Measurements from ENCODE around the gene C16orf89. TPM values are rescaled to one million over a fixed set of nuclear protein-coding genes. Genes with fewer than 3 reads are reported as not detected.

The C16orf89 gene
- total RNA-seq, 1 donor from 2014 or later = 1.0 TPM

DNA sequence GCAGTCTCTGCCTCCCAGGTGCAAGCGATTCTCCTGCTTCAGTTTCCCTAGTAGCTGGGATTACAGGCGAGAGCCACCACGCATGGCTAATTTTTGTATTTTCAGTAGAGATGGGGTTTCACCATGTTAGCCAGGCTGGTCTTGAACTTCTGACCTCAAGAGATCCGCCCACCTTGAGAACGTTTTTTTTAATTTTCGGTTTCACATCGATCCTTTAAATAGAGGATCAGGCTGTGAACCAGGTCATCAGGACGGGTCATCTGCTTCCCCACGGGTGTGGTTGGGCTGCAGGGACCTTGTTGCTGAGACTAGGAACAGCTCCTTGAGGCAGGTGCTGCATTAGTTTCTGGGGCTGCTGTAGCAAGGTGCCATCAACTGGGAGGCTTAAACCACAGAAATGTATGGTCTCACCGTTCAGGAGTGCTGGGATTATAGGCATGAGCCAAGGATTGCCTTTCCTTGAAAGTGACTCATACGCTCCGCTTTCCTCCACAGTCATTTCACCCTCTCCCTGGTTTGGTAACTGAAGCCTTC is 24.1 kb downstream of the C16orf89 start:
- no peak overlapping the region for H3K27ac Mint-ChIP-seq
- Histone ChIP-seq H2AFZ (replicated peaks) (no peak overlapping the region), H3K4me2 (no peak overlapping the region)

DNA sequence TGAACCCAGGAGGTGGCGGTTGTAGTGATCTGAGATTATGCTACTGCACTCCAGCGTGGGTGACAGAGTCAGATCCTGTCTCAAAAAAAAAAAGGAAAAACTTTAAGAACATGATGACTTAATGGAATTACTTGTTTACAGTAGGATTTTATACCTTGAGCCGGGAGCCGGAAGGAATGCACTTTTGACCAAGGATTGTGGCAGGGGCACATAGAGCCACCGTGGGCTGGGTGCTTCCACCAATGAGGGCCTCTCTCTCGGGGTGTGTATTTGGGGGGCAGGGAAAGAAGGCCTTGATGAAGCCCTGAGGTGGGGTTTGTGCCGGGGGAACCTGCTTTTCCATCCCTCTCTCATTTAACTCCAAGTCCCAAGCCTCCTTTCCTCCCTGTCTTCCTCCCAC is 25.3 kb downstream of the C16orf89 start:
- H3K4me3 Mint-ChIP-seq = no peak overlapping the region
- no peak overlapping the region for H3K27ac Mint-ChIP-seq

More for the DNA sequence above, 24.1 kb downstream of the C16orf89 start:
- no peaks in the 10 kb centered on the region for H3K4me1 ChIP-seq
- no peaks in the 10 kb centered on the region for H3K79me2 ChIP-seq (ENCODE audit: low read depth)
- Mint-ChIP-seq H3K9me3 (no peaks in the 10 kb centered on the region), H3K4me1 (no peaks in the 10 kb centered on the region), H3K27me3 (ENCODE audit: insufficient read depth, low read depth) (peaks cover 5% of the 10 kb centered on the region), H3K4me3 (no peak overlapping the region), H3K36me3 (no peaks in the 10 kb centered on the region)
- no peaks in the 10 kb centered on the region for H3K27me3 ChIP-seq
- no peak for DNase-seq (ENCODE audit: low spot score)
- H4K20me1 ChIP-seq (ENCODE audit: low read depth) = no peaks in the 10 kb centered on the region
- H3K9ac ChIP-seq = no peak overlapping the region
- TF ChIP-seq, protein P1, sequence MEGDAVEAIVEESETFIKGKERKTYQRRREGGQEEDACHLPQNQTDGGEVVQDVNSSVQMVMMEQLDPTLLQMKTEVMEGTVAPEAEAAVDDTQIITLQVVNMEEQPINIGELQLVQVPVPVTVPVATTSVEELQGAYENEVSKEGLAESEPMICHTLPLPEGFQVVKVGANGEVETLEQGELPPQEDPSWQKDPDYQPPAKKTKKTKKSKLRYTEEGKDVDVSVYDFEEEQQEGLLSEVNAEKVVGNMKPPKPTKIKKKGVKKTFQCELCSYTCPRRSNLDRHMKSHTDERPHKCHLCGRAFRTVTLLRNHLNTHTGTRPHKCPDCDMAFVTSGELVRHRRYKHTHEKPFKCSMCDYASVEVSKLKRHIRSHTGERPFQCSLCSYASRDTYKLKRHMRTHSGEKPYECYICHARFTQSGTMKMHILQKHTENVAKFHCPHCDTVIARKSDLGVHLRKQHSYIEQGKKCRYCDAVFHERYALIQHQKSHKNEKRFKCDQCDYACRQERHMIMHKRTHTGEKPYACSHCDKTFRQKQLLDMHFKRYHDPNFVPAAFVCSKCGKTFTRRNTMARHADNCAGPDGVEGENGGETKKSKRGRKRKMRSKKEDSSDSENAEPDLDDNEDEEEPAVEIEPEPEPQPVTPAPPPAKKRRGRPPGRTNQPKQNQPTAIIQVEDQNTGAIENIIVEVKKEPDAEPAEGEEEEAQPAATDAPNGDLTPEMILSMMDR (IDR thresholded peaks at IDR 0.05) = no peak
- peaks cover 1% of the 10 kb centered on the region for H3F3A ChIP-seq (ENCODE audit: low read depth)
- H3K9me3 ChIP-seq (ENCODE audit: low read depth) = no peaks in the 10 kb centered on the region
- no peak overlapping the region for H3K4me3 ChIP-seq
- H3K27ac ChIP-seq = no peak overlapping the region
- H3K36me3 ChIP-seq = no peaks in the 10 kb centered on the region

DNA sequence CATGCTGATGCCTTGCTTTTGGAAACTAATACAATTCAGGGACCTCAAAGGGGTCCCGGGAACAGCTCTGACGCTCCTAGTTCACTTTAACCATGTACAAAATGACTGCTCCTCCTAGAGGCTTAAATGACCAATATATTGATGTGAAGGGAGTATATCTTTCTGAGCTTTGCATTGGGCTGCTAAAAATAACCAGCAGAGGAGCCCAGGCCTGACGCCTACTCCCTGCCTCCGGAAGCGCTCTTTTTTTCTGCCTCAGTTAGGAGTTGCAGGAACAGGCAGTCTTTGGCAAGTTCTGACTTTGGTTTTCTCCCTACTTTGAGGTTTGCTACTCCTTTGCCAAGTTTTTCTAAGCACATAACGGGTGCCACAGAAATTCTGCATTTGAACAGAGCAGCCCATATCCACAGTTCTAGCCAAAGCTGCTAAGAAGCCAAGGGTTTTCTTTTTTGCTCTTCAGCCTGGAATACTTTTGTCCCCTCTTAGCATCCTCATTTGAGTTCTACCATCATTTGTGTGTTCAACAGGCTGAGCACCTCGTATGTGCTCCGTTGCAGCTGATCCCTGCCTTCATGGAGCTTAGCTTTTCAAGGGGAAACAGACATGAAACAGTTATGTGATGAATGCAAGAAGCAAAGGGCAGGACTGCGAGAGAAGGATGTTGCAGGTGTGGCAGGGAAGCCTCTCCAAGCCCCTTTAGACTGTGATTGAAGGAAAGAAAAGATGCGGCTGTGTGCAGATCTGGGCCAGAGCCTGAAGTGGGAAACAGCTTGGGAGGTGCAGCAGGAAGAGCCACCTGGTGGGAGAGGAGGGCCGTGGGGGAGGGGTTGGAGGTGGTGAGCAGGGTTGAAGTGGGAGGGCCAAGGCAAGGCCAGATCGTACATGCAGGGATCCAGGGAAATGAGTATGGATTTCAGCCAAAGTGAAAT is 29.3 kb downstream of the C16orf89 start:
- peaks cover 21% of the 10 kb centered on the region for H3K4me1 Mint-ChIP-seq
- no peak for DNase-seq (ENCODE audit: low spot score)
- peak overlapping the region; percentile 16 for H3K4me3 Mint-ChIP-seq
- peaks cover 7% of the 10 kb centered on the region for H3K27me3 ChIP-seq
- TF ChIP-seq EZH2 (IDR thresholded peaks at IDR 0.05) (no peak), EZH2phosphoT487 (IDR thresholded peaks at IDR 0.05) (no peak)
- TF ChIP-seq, protein P1 (IDR thresholded peaks at IDR 0.05) = no peak
- no peaks in the 10 kb centered on the region for H3K9me3 Mint-ChIP-seq
- H3K9ac ChIP-seq = no peak overlapping the region
- H3K4me1 ChIP-seq = peaks cover 6% of the 10 kb centered on the region
- no peak overlapping the region for H3K4me2 ChIP-seq
- no peaks in the 10 kb centered on the region for H3K9me3 ChIP-seq (ENCODE audit: low read depth)
- H3K27ac Mint-ChIP-seq = no peak overlapping the region
- no peak overlapping the region for H3K4me3 ChIP-seq
- no peaks in the 10 kb centered on the region for H4K20me1 ChIP-seq (ENCODE audit: low read depth)
- H3K36me3 ChIP-seq = no peaks in the 10 kb centered on the region
- H3K27me3 Mint-ChIP-seq (ENCODE audit: insufficient read depth, low read depth) = peaks cover 8% of the 10 kb centered on the region
- no peak overlapping the region for H3K27ac ChIP-seq
- peaks cover 11% of the 10 kb centered on the region for H3F3A ChIP-seq (ENCODE audit: low read depth)
- no peaks in the 10 kb centered on the region for H3K79me2 ChIP-seq (ENCODE audit: low read depth)
- H2AFZ ChIP-seq (replicated peaks) = peak overlapping the region; percentile 50
- no peaks in the 10 kb centered on the region for H3K36me3 Mint-ChIP-seq

More for the DNA sequence above, 25.3 kb downstream of the C16orf89 start:
- peaks cover 4% of the 10 kb centered on the region for H3K4me1 Mint-ChIP-seq
- H3K36me3 ChIP-seq = no peaks in the 10 kb centered on the region
- no peak overlapping the region for H3K4me2 ChIP-seq
- peaks cover 11% of the 10 kb centered on the region for H3F3A ChIP-seq (ENCODE audit: low read depth)
- H3K4me1 ChIP-seq = no peaks in the 10 kb centered on the region
- H2AFZ ChIP-seq (replicated peaks) = no peak overlapping the region
- H3K79me2 ChIP-seq (ENCODE audit: low read depth) = no peaks in the 10 kb centered on the region
- no peak overlapping the region for H3K9ac ChIP-seq
- TF ChIP-seq EZH2 (IDR thresholded peaks at IDR 0.05) (no peak), EZH2phosphoT487 (IDR thresholded peaks at IDR 0.05) (no peak)
- TF ChIP-seq, protein P1 (IDR thresholded peaks at IDR 0.05) = no peak
- H3K36me3 Mint-ChIP-seq = no peaks in the 10 kb centered on the region
- no peaks in the 10 kb centered on the region for H3K27me3 ChIP-seq
- H3K9me3 ChIP-seq (ENCODE audit: low read depth) = no peaks in the 10 kb centered on the region
- DNase-seq (ENCODE audit: low spot score) = no peak
- H3K27ac ChIP-seq = no peak overlapping the region
- no peak overlapping the region for H3K4me3 ChIP-seq
- H3K9me3 Mint-ChIP-seq = no peaks in the 10 kb centered on the region
- peaks cover 5% of the 10 kb centered on the region for H3K27me3 Mint-ChIP-seq (ENCODE audit: insufficient read depth, low read depth)
- H4K20me1 ChIP-seq (ENCODE audit: low read depth) = no peaks in the 10 kb centered on the region

All from neural progenitor cell (in vitro differentiated cells).